ENCODE results near the gene SLC39A6.
A peak's percentile ranks its signal among the peaks of the same experiment; 100 is the strongest.
"Not testable (repeated sequence)": the region's sequence is repeated elsewhere in the genome, so short reads cannot be mapped to it uniquely, and the experiment has no call there.

SLC39A6 gene, protein sequence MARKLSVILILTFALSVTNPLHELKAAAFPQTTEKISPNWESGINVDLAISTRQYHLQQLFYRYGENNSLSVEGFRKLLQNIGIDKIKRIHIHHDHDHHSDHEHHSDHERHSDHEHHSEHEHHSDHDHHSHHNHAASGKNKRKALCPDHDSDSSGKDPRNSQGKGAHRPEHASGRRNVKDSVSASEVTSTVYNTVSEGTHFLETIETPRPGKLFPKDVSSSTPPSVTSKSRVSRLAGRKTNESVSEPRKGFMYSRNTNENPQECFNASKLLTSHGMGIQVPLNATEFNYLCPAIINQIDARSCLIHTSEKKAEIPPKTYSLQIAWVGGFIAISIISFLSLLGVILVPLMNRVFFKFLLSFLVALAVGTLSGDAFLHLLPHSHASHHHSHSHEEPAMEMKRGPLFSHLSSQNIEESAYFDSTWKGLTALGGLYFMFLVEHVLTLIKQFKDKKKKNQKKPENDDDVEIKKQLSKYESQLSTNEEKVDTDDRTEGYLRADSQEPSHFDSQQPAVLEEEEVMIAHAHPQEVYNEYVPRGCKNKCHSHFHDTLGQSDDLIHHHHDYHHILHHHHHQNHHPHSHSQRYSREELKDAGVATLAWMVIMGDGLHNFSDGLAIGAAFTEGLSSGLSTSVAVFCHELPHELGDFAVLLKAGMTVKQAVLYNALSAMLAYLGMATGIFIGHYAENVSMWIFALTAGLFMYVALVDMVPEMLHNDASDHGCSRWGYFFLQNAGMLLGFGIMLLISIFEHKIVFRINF

DNA sequence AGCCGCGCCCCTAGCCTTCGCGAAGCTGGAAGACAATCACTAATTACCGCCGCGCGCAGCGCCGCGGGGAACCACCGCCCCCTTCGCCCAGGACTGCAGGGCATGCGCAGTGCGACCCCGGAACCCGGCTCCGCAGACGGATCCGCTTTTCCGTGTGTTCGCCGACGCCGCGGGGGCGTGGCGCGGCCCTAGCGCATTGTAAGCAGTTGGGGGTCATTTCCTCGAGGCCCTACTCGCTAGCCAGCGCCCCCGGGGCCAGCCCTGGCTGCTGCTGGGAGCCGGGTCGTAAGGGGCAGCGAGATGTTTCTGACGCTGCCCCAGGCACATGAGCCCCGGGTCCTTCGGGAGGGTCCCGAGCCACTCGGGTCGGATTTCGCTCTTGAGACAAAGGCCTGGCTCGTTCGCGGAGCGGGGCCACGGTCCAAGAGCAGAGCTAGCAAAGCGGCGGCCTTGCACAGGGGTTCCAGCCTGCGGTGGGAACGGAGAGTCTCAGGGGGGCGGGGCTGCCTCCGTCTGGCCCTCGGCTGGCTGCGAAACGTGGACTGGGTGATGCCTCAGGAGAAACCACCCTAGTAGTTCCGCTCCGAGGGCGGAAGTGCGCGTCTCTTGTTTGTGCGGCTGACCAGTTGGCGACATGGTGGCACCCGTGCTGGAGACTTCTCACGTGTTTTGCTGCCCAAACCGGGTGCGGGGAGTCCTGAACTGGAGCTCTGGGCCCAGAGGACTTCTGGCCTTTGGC is at the start of gene SLC39A6, which contains the start of gene ELP2:
Gene SLC39A6 (minus strand): TSS at position 41 of the 739 bp plus-strand sequence. CDS start 2,333 bp downstream, outside the sequence.
Gene ELP2 (plus strand): TSS at position 600 of the 739 bp plus-strand sequence. CDS start 35 bp downstream, at position 635.
- DNase-seq (ENCODE audit: low read depth in 2 of 2) = peak; percentile 87

- no peak for DNase-seq (ENCODE audit: low read depth in 2 of 2)
These were observed 48.8 kb upstream of the SLC39A6 start for GRCh38 chr18:36177913-36178312.

- no peak for DNase-seq (ENCODE audit: low read depth in 2 of 2)
These were observed 47.6 kb upstream of the SLC39A6 start for GRCh38 chr18:36176711-36177110.

GRCh38 chr18:36176177-36176584 is 47.0 kb upstream of the SLC39A6 start:
- DNase-seq (ENCODE audit: low read depth in 2 of 2) = no peak

- DNase-seq (ENCODE audit: low read depth in 2 of 2) = no peak
These were observed 46.3 kb upstream of the SLC39A6 start for GRCh38 chr18:36175481-36175880.

DNA sequence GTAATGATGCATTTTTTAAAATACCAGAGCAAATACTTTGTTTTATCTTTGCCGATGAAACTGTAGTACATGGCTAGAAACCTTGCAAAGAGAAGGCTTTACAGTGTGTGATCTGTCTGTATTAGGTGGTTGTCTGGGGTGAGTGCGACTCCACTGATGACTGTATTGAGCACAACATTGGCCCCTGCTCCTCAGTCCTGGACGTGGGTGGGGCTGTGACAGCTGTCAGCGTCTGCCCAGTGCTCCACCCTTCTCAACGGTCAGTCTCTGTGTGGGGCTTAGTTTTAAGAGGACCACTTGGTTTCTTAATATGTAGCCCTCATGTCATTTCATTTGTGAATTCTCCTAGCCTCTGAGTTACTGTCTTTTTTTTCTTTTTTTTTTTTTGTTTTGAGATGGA is 40.8 kb upstream of the SLC39A6 start:
- DNase-seq (ENCODE audit: low read depth in 2 of 2) = no peak

GRCh38 chr18:36168296-36168695 is 39.2 kb upstream of the SLC39A6 start:
- not testable (repeated sequence) for DNase-seq (ENCODE audit: low read depth in 2 of 2)

- no peak for DNase-seq (ENCODE audit: low read depth in 2 of 2)
These were observed 38.6 kb upstream of the SLC39A6 start for GRCh38 chr18:36167692-36168218.

DNA sequence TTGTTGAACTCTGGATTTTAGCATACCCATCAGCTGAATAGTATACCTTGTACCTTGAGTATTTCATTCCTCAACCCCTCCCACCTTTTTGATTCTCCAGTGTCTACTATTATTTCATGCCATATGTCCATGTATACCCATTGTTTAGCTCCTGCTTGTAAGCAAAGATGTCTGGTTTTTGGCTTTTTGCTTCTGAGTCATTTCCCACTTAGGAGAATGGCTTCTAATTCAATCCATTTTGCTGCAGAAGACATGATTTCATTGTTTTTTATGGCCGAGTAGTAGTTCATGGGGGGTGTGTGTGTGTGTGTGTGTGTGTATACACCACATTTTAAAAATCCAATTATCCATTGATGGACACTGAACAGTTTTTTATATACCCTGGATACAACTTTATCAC is 33.8 kb upstream of the SLC39A6 start:
- no peak for DNase-seq (ENCODE audit: low read depth in 2 of 2)

DNA sequence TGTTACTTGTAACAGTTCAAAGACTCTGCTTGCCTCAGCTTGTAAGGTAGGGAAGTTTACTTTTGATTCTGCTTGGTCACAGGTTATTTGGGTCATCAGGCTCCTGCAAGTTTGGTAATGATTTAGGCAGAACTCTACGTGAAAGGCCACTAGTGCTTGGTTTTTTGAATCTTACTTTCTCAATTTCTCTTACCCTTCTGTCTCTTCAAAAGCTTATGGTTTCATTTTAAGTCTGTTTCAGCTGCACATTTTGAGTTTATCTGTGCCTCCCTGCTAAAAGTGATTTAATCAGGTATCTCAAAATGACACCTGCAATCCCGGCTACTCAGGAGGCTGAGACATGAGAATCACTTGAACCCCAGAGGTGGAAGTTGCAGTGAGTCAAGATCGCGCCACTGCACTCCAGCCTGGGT is 31.8 kb upstream of the SLC39A6 start:
- DNase-seq (ENCODE audit: low read depth in 2 of 2) = no peak

- DNase-seq (ENCODE audit: low read depth in 2 of 2) = peak; percentile 53 to 56
These were observed 29.2 kb upstream of the SLC39A6 start for GRCh38 chr18:36158266-36158867.

DNA sequence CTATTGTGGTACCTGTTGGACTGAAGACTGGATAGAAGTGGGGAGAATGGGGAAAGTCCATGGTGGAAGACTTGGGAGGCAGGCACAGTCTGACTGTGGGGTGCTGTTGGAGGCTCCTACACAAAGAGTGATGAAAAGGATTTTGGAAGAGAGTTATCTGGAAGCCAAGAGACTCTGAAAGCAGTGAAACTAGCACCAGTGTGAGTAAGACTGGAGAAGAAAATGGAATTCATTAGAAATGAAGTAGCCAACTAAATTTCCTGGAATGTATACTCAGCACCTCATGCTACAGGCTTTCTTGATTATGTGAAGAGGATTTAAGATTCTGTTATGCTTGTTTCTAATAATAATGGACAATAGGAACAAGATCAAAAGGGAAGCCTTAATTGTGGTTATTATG is 28.3 kb upstream of the SLC39A6 start:
- peak in 1 of 2 experiments; percentile 11 for DNase-seq (ENCODE audit: low read depth in 2 of 2)

GRCh38 chr18:36155851-36156757 is 27.0 kb upstream of the SLC39A6 start:
- DNase-seq (ENCODE audit: low read depth in 2 of 2) = no peak

DNA sequence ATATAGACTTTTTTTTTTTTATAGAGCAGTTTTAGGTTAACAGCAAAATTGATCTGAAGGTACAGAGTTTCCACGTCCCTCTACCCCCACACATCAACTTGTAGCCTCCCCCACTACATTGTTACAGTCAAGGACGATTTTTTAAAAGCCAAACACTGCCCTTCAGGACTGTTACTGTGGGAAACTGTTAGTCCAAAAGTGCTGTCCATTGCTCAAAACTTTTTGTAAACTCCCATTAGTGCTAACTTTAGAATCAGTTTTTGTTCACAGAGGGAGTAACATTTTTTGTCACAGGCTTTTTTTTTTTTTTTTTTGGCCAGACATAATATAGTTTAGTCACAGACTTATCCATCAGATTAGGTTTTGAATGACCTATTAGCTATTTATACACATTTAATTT is 24.6 kb upstream of the SLC39A6 start:
- no peak for DNase-seq (ENCODE audit: low read depth in 2 of 2)

- DNase-seq (ENCODE audit: low read depth in 2 of 2) = peak; percentile 89 to 92
These were observed 24.1 kb upstream of the SLC39A6 start for GRCh38 chr18:36153203-36153602.

DNA sequence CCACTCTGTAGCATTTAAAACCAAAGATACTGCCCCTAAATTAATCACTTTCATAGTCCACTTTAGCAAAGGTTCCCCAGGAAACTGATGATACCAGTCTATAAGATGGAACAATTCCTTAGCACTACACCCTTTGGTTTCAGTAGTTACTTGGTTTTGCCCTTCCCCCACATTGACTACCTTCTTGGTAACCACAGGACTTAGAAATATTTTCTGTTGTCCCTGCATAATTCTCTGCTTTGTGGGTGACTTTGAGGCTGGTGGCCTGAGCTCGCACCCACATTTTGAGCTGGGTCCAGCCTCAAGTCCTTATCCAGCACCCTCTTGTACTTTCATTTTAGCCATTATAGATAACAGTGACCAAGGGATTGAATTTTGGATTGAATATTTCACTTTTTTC is 23.6 kb upstream of the SLC39A6 start:
- DNase-seq (ENCODE audit: low read depth in 2 of 2) = no peak

GRCh38 chr18:36149514-36150289 is 20.6 kb upstream of the SLC39A6 start:
- DNase-seq (ENCODE audit: low read depth in 2 of 2) = no peak

DNA sequence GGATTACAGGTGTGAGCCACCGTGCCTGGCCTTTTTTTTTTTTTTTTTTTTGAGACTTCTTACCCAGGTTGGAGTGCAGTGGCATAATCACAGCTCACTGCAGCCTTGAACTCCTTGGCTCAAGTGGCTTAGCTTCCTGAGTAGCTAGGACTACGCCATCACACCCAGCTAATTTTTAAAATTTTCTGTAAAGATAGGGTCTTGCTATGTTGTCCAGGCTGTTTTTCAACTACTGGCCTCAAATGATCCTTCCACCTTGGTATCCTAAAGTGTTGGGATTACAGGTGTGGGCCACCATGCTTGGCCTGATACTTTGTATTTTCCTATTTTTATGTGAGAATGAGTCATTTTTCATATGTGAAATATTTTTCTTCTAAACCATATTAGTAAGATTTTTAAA is 14.3 kb upstream of the SLC39A6 start:
- DNase-seq (ENCODE audit: low read depth in 2 of 2) = no peak

GRCh38 chr18:36142751-36143150 is 13.6 kb upstream of the SLC39A6 start:
- DNase-seq (ENCODE audit: low read depth in 2 of 2) = no peak

DNA sequence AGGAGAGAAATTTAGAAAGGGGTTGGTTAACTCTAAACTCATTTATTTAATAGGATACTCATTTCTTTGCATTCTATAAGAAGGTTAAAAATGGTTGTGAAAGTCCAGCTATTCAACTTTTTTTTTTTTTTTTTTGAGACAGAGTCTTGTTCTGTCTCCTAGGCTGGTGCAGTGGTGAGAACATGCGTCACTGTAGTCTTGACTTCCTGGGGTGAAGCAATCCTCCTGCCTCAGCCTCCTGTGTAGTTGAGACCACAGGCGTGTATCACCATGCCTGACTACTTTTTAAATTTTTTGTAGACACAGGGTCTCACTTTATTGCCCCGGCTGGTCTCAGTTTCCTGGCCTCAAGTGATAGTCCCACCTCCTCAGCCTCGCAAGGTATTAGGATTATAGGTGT is 12.4 kb upstream of the SLC39A6 start:
- no peak for DNase-seq (ENCODE audit: low read depth in 2 of 2)

Data from fibroblast of skin of left quadriceps (primary cell).